Panc1 (cell line): Measurements from ENCODE around the gene CNGB1.

Experiments used
- POLR2AphosphoS5 ChIP-seq: IDR thresholded peaks from 2 replicates; pipeline ENCODE4 v1.6.1; 2012; ENCODE audit warnings: mild to moderate bottlenecking, low read depth, low read length, moderate library complexity
- REST ChIP-seq, 2 experiments: IDR thresholded peaks; 2 replicates each; pipeline ENCODE4 v1.6.1; 2011 to 2012; ENCODE audit warnings: low read depth in 2 of 2, control low read depth in 1 of 2, low read length in 1 of 2, mild to moderate bottlenecking in 1 of 2, moderate library complexity in 1 of 2; ENCODE audit not compliant: insufficient read depth in 1 of 2
- SIN3A ChIP-seq: IDR thresholded peaks from 2 replicates; pipeline ENCODE4 v1.6.1; 2012; ENCODE audit warnings: low read depth, mild to moderate bottlenecking, low read length, moderate library complexity, borderline replicate concordance; ENCODE audit not compliant: insufficient read depth
- TCF7L2 ChIP-seq: IDR thresholded peaks from 2 replicates; pipeline ENCODE4 v1.6.1; 2011; ENCODE audit warnings: mild to moderate bottlenecking, low read depth, low read length, inconsistent platforms
- TF ChIP-seq, protein P1 (sequence below): fragments of 450-650 bp; IDR thresholded peaks from 2 replicates; pipeline ENCODE4 v1.5.1; 2017; ENCODE audit warnings: mild to moderate bottlenecking

GRCh38 chr16:57892447-57893096 lies 78.4 kb downstream of the CNGB1 start:
- TF ChIP-seq, protein P1, sequence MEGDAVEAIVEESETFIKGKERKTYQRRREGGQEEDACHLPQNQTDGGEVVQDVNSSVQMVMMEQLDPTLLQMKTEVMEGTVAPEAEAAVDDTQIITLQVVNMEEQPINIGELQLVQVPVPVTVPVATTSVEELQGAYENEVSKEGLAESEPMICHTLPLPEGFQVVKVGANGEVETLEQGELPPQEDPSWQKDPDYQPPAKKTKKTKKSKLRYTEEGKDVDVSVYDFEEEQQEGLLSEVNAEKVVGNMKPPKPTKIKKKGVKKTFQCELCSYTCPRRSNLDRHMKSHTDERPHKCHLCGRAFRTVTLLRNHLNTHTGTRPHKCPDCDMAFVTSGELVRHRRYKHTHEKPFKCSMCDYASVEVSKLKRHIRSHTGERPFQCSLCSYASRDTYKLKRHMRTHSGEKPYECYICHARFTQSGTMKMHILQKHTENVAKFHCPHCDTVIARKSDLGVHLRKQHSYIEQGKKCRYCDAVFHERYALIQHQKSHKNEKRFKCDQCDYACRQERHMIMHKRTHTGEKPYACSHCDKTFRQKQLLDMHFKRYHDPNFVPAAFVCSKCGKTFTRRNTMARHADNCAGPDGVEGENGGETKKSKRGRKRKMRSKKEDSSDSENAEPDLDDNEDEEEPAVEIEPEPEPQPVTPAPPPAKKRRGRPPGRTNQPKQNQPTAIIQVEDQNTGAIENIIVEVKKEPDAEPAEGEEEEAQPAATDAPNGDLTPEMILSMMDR: no peak
- no peak for TF ChIP-seq POLR2AphosphoS5
- no peak for TF ChIP-seq REST (IDR thresholded peaks at IDR 0.05; ENCODE audit: insufficient read depth in 1 of 2, low read depth in 2 of 2, low read length in 1 of 2)
- TF ChIP-seq TCF7L2: no peak
- no peak for TF ChIP-seq SIN3A
